Ovary (tissue), 9 donors: ENCODE data around the gene SUGCT. TPM values are rescaled to one million over a fixed set of nuclear protein-coding genes. Genes with fewer than 3 reads are reported as not detected.

Experiments used
- DNase-seq, 5 donors: peaks; one replicate each; pipeline ENCODE4 v3.0.0-alpha.2; 2019 to 2020
- H3K27ac ChIP-seq, 2 donors: fragments of 200-600 bp; one replicate each; pipeline versions ENCODE4 v1.5.1 to v1.8.0; 2019 to 2022
- H3K27me3 ChIP-seq: fragments of 200-600 bp; one replicate; pipeline ENCODE4 v1.8.0; 2022
- H3K36me3 ChIP-seq: fragments of 200-600 bp; sonication (generic); one replicate; pipeline ENCODE4 v1.5.1; 2019
- H3K4me1 ChIP-seq: one replicate; pipeline ENCODE4 v1.8.1; 2013; ENCODE audit warnings: mild to moderate bottlenecking, moderate library complexity; ENCODE audit not compliant: insufficient read depth
- H3K4me3 ChIP-seq: fragments of 200-600 bp; sonication (generic); one replicate; pipeline ENCODE4 v1.5.1; 2017
- H3K9me3 ChIP-seq, 2 donors: fragments of 200-600 bp in 1 of 2; sonication (generic) in 1 of 2; one replicate each; pipeline versions ENCODE4 v1.5.1 to v1.8.1; 2013 to 2019; ENCODE audit warnings: mild to moderate bottlenecking in 1 of 2, moderate library complexity in 1 of 2
- EP300 ChIP-seq: sonication (generic); formaldehyde crosslinking; IDR thresholded peaks from one replicate; pipeline ENCODE4 v1.6.1; 2017; ENCODE audit warnings: antibody characterized with exemption
- POLR2A ChIP-seq: fragments of 450-650 bp; IDR thresholded peaks from one replicate; pipeline ENCODE4 v1.6.1; 2017; ENCODE audit warnings: antibody characterized with exemption, mild to moderate bottlenecking, moderate library complexity
- WGBS, 3 donors: extraction: QIAGEN DNeasy Blood & Tissue Kit in 1 of 3; methylation state at CpG; one replicate each; pipeline versions ENCODE4 v1.1.5 to v1.1.7; 2013 to 2017; 5-methylcytosine and 5-hydroxymethylcytosine counted together
- intact Hi-C, 4 donors: fragments of 100-400 bp; cut with DNase I; formaldehyde crosslinking; loops; one replicate each; pipeline versions ENCODE4 v1.11.0 to v1.15.1; 2022 to 2023
- polyA plus RNA-seq, 2 donors: library from polyadenylated mRNA; stranded (reverse); fragments of 200-250 nt in 1 of 2; fragments of 350-450 nt in 1 of 2; fragmentation: Illumina TruSeq in 1 of 2; extraction: RNeasy Lipid Tissue Mini Kit (QIAGEN cat#74804) in 1 of 2; gene quantifications; one replicate each; pipeline ENCODE4 v1.2.3, GENCODE V29; 2013 to 2014
- small RNA-seq: library from RNA; depleted of rRNA; stranded (forward); fragments of <200 nt; gene quantifications from one replicate; pipeline ENCODE3, GENCODE V24; 2016
- total RNA-seq, 7 donors: library from RNA; depleted of rRNA in 2 of 7; stranded (reverse); fragments of >200 nt in 2 of 7; fragmentation: NEBNext Ultra II Directional in 3 of 7; extraction: Animal tissue kit (Norgen Biotek cat#: 25700) in 3 of 7; gene quantifications; one replicate each; pipeline versions ENCODE4 v1.1.0 to v1.2.4, GENCODE V29; 2016 to 2023
- TF ChIP-seq, protein P1 (sequence below), 3 donors: fragments of 450-650 bp in 2 of 3; fragments of 200-600 bp in 1 of 3; IDR thresholded peaks; one replicate each; pipeline versions ENCODE4 v1.5.1 to v1.8.0; 2016 to 2022; ENCODE audit warnings: antibody characterized with exemption in 3 of 3, mild to moderate bottlenecking in 1 of 3
- donor health status: DM: no; HTN: no; CAD: no; lungs with moderate emphysema.
- donor health status: DM: no; HTN: no; CAD: no.
- donor health status: Bipolar disorder and iron deficiency.
- donor health status: DM: yes; HTN: yes; CAD: no.
- donor health status: DM: no; HTN: no; CAD: no.
- donor health status: DM: yes; HTN: yes; CAD: no.

SUGCT gene
- total and polyA plus RNA-seq, 9 donors: 3.4 to 9.3 (median 7.8) TPM

GRCh38 chr7:40909346-40909980 is 774.7 kb downstream of the SUGCT start:
- H3K9me3 ChIP-seq: no peaks in the 10 kb centered on the region
- TF ChIP-seq EP300 (no peak), POLR2A (no peak)
- TF ChIP-seq, protein P1, sequence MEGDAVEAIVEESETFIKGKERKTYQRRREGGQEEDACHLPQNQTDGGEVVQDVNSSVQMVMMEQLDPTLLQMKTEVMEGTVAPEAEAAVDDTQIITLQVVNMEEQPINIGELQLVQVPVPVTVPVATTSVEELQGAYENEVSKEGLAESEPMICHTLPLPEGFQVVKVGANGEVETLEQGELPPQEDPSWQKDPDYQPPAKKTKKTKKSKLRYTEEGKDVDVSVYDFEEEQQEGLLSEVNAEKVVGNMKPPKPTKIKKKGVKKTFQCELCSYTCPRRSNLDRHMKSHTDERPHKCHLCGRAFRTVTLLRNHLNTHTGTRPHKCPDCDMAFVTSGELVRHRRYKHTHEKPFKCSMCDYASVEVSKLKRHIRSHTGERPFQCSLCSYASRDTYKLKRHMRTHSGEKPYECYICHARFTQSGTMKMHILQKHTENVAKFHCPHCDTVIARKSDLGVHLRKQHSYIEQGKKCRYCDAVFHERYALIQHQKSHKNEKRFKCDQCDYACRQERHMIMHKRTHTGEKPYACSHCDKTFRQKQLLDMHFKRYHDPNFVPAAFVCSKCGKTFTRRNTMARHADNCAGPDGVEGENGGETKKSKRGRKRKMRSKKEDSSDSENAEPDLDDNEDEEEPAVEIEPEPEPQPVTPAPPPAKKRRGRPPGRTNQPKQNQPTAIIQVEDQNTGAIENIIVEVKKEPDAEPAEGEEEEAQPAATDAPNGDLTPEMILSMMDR (IDR thresholded peaks at IDR 0.05): no peak
- peaks cover 5% of the 10 kb centered on the region for H3K4me1 ChIP-seq
- no peaks in the 10 kb centered on the region for H3K27me3 ChIP-seq
- WGBS, 3 donors: 61 to 76% (median 69%) methylated on average over 10 of the region's 10 CpGs
- DNase-seq: no peak
- H3K36me3 ChIP-seq: no peaks in the 10 kb centered on the region
- no peak overlapping the region for H3K4me3 ChIP-seq
- intact Hi-C loops: no loop called here
- no peak overlapping the region for H3K27ac ChIP-seq

Small RNA genes lying within 50 kb of the gene (small RNA-seq; reads per million reads assigned to genes)
- gene AC006023.1: not detected
- gene AC006023.2: not detected

Other genes starting within 250 kb of the SUGCT start
- 100 to 1,000 TPM in 1 of 7 donors, 10 to 100 TPM in 6; 62.7 to 124 (median 81.3) TPM for gene CDK13, start 184.7 kb upstream of the SUGCT start, total RNA-seq
- 10 to 100 TPM; 25.9 to 61.5 TPM for gene CDK13, start 184.7 kb upstream of the SUGCT start, polyA plus RNA-seq
- gene MPLKIP, start 383 bp upstream of the SUGCT start, total RNA-seq: 10 to 100 TPM; 27.3 to 55.3 (median 31.7) TPM
- gene MPLKIP, start 383 bp upstream of the SUGCT start, polyA plus RNA-seq: 10 to 100 TPM; 17.7 to 39.6 TPM